ENCODE measurements around the gene MYBPH.

The MYBPH gene

DNA sequence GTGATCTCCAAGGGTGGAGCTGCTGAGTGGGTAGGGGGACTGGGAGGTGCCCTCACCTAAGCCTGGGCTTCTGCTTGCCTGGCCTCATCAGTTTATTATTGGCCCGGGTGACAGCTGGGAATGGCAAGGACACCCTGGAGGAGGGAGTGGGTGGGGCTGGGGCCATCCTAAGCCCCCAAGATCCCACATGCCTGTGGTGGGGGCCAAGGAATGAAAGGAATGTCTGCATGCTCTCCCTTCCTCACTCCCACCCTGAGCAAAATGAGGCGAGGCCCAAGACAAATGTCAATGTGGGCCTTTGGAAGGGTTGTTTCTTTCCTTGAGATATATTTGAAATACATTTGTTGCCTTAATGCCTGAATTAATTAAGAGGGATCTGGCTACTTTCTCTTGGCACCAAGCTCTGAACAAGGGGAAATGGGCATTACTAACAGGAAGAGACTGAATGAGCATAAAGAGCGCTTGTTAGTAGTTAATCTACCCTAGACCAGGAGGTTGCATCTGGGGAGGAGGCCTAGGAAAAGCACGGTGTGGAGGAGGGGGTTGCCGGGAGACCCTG lies 30.6 kb upstream of the MYBPH start:
- H3K27ac ChIP-seq = no peak overlapping the region
- H3K4me1 ChIP-seq = peaks cover 7 to 46% (median 21%) of the 10 kb centered on the region in 10 experiments; a peak in 19 of 20 replicates
- H3K9me3 ChIP-seq (replicated peaks in 1 of 11) = no peaks in the 10 kb centered on the region
- H3K4me2 ChIP-seq = peak overlapping the region in 3 of 11 experiments; percentile 21 to 33 (median 26); a peak in 4 of 22 replicates
- no peak overlapping the region for H3K4me3 ChIP-seq
- no peak overlapping the region for H3K9ac ChIP-seq
- H3K27me3 ChIP-seq = no peaks in the 10 kb centered on the region
- no peak for TF ChIP-seq Cebpa-rat (IDR thresholded peaks at IDR 0.05)
- H4K20me1 ChIP-seq = no peaks in the 10 kb centered on the region
- H3K36me3 ChIP-seq = no peaks in the 10 kb centered on the region

DNA sequence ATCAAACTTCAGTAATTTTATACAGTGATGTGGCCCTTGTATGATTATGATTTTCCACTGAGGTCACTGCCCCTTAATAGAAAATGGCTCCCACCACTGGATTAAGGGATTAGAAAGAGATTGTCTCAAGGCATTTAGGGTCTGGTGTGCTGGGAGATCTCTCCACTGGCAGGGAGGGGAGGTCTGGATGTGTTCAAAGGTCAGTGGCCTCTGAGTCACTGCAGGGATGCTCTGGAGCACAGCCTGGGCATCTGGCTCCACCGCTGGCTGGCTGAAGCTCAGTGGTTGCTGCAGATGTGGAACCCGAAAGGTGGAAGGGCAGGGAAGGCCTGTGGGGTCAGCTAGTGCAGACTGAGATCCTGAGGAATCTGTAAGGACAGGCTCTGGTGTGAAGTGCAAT lies 29.1 kb upstream of the MYBPH start:
- Histone ChIP-seq H3K27ac (no peak overlapping the region), H3K36me3 (no peaks in the 10 kb centered on the region), H3K9me3 (replicated peaks in 1 of 11) (no peaks in the 10 kb centered on the region), H3K4me2 (no peak overlapping the region), H3K9ac (no peak overlapping the region), H3K27me3 (no peaks in the 10 kb centered on the region), H3K4me1 (peaks cover 19 to 61% (median 36%) of the 10 kb centered on the region in 10 experiments), H3K4me3 (no peak overlapping the region), H4K20me1 (no peaks in the 10 kb centered on the region)
- TF ChIP-seq Cebpa-rat (IDR thresholded peaks at IDR 0.05) = no peak

DNA sequence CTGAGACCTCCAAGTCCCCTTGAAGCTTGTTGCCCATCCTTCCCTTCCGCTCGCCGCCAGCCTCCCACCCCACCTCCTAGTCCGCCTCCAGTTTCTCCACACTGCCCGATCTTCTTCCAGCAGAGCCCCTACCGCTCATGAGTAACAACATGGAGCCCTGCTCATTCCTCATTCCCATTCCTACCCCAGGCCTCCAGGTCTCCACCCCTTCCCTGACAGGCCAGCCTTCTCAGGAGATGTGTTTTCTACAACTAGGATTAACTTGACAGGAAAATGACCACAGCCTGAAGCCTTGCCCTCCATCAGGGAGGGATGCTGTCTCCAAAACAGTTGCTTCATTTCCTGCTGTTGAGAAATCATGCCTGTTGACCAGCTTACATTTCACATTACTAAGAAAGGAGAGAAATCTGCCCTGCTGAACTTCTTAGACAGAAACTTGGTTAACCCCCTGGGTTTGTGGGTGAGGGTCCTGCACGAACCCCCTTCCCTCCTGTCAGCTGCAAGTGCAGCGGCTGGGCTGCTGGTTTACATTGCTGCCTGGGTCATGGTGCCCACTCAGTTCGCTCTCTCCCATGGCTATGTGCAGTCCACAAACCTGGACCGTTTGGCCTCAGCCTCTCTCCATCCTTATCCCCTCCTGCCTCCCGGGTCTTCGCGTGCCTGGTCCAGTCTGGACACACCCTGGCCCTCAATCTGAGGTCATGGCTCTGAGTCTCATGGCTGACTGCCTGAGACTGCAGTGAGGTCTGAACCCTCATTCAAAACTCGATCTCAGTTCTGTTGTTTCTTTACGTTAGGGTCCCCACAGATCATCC lies 27.0 kb upstream of the MYBPH start:
- peak overlapping the region in 10 of 11 experiments; percentile 24 to 84 (median 65); a peak in 16 of 22 replicates for H3K4me2 ChIP-seq
- H4K20me1 ChIP-seq = no peaks in the 10 kb centered on the region
- TF ChIP-seq Cebpa-rat (IDR thresholded peaks at IDR 0.05) = peak in 7 of 11 experiments; percentile 19 to 83 (median 52); a peak in 7 of 22 replicates
- H3K27ac ChIP-seq = peak overlapping the region in 9 of 11 experiments; percentile 14 to 80 (median 44); a peak in 13 of 22 replicates
- peaks cover 22 to 70% (median 44%) of the 10 kb centered on the region in 10 experiments for H3K4me1 ChIP-seq
- no peaks in the 10 kb centered on the region for H3K27me3 ChIP-seq
- H3K36me3 ChIP-seq = no peaks in the 10 kb centered on the region
- no peaks in the 10 kb centered on the region for H3K9me3 ChIP-seq (replicated peaks in 1 of 11)
- peak overlapping the region in 3 of 11 experiments; percentile 50 to 53 (median 50); a peak in 6 of 22 replicates for H3K9ac ChIP-seq
- no peak overlapping the region; a peak in 1 of 20 replicates for H3K4me3 ChIP-seq

DNA sequence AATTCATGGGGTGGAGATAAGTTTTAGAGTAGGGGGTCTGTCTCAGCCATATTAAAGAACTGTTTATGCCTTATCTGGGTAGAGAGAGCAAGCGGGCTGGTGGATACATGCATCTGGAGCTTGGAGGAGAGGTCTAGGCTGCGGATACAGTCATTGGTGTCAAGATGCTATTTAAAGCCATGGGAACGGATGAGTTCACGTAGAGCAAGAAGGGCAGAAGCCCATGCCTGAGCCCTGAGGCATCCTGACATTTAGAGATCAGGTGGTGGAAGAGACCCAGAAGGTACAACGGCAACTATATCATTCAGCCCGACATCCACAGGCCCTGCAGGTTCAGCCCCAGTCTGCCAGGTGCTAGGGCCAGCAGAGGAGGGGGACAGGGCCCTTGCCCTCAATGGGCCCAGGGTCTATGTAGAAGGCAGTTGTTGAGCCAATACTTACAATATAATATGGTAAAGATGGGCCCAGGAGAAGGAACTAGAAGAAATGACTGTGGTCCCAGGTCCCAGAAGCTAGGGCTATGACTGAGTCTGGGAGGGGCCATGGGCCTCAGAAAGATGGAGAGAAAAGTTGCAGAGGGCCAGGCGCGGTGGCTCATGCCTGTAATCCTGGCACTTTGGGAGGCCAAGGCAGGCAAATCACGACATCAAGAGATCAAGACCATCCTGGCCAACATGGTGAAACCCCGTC lies 26.0 kb upstream of the MYBPH start:
- Histone ChIP-seq H3K4me2 (peak overlapping the region in 5 of 11 experiments; percentile 70 to 84 (median 78); a peak in 10 of 22 replicates), H3K9me3 (replicated peaks in 1 of 11) (no peaks in the 10 kb centered on the region), H4K20me1 (no peaks in the 10 kb centered on the region), H3K27me3 (no peaks in the 10 kb centered on the region), H3K27ac (peak overlapping the region in 6 of 11 experiments; percentile 19 to 80 (median 62); a peak in 10 of 22 replicates), H3K4me1 (peaks cover 19 to 73% (median 46%) of the 10 kb centered on the region in 10 experiments; a peak in 19 of 20 replicates), H3K4me3 (no peak overlapping the region), H3K9ac (peak overlapping the region in 1 of 11 experiments; percentile 50; a peak in 3 of 22 replicates), H3K36me3 (no peaks in the 10 kb centered on the region)
- TF ChIP-seq Cebpa-rat (IDR thresholded peaks at IDR 0.05) = no peak

DNA sequence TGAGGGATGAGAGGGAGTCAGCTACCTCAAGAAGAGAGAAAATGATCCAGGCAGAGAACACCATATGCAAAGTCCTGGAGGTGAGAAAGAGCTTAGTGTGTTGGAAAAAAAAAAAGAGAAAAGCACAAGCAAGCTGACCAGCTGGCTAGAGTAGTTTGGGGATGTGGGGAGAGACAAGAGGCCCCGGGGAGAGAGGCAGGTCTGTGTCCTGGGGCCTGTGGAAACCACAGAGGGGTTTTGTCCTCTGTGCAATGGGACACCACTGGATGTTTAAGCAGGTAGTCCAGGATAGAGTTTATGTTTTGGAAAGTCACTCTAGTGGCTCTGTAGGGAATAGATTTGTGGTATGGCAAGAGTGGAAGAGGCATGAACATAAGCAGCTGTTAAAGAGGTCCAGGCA lies 25.3 kb upstream of the MYBPH start:
- Histone ChIP-seq H3K4me3 (no peak overlapping the region), H3K27ac (peak overlapping the region in 4 of 11 experiments; percentile 5 to 80 (median 73); a peak in 5 of 22 replicates), H3K27me3 (no peaks in the 10 kb centered on the region), H3K9me3 (replicated peaks in 1 of 11) (no peaks in the 10 kb centered on the region), H3K4me2 (peak overlapping the region in 9 of 11 experiments; percentile 11 to 84 (median 70); a peak in 15 of 22 replicates), H3K4me1 (peaks cover 19 to 72% (median 45%) of the 10 kb centered on the region in 10 experiments; a peak in 19 of 20 replicates), H3K36me3 (no peaks in the 10 kb centered on the region), H4K20me1 (no peaks in the 10 kb centered on the region), H3K9ac (peak overlapping the region in 1 of 11 experiments; percentile 2; a peak in 1 of 22 replicates)
- TF ChIP-seq Cebpa-rat (IDR thresholded peaks at IDR 0.05) = no peak

DNA sequence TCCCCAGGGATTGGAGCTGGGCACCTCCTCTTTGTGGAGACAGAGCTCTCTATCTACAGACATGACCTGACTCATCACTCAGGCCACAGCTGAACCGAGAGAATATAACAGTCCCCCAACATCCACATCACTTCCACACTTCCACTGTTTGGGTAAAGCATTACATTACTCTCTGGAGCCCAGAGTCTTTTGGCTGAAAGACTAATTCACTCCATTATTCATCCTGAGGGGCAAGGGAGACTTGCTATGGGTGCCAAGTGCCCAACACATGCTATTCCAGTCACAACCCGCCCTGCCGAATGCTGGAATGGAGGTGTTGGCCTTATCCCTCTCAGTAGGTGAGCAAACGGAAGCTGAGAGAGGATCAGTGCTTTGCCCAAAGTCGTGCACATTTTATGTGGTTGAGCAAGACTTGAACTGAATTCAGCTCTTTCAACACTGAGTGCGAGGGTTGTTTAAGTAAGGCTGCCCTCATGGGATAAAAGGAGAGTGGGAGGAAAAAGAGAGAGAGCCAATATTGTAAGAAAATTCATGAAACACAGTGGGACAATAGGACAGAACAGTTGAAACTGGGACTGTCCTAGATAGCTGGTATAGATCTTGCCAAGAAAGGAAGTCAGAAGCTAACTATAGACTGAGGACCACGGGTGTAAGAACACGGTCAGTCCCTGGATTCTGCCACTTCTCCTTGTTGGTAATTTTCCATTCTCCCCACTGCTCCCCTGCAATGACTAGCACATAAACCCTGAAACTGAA lies 24.4 kb upstream of the MYBPH start:
- peak overlapping the region in 2 of 11 experiments; percentile 2 to 14; a peak in 2 of 22 replicates for H3K9ac ChIP-seq
- H3K4me2 ChIP-seq = peak overlapping the region; percentile 11 to 84 (median 49); a peak in 18 of 22 replicates
- H4K20me1 ChIP-seq = no peaks in the 10 kb centered on the region
- H3K4me1 ChIP-seq = peaks cover 19 to 71% (median 45%) of the 10 kb centered on the region in 10 experiments; a peak in 19 of 20 replicates
- H3K27me3 ChIP-seq = no peaks in the 10 kb centered on the region
- H3K36me3 ChIP-seq = no peaks in the 10 kb centered on the region
- H3K27ac ChIP-seq = peak overlapping the region in 4 of 11 experiments; percentile 5 to 80 (median 73); a peak in 6 of 22 replicates
- H3K9me3 ChIP-seq (replicated peaks in 1 of 11) = no peaks in the 10 kb centered on the region
- no peak overlapping the region for H3K4me3 ChIP-seq
- 0 out of 22 replicates have a peak, but pooled peaks of 1 of the 11 experiments have one; percentile 7 for TF ChIP-seq Cebpa-rat (IDR thresholded peaks at IDR 0.05)

DNA sequence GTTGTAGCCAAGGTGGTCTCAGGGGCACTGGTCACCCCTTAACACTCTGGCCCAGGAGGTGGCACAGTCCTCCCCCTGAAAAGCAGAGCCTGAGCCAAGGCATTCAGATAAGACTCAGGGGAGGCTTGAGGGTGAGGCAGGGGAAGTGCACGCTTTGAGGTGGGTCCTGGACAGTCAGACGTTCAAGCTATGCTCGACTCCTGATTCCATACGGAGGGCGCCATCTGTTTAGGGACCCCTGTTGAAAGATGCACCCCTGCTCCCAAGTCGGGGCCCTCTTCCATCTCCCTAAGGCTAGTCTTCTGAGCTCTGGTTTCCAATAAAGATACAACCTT lies 23.8 kb upstream of the MYBPH start:
- Histone ChIP-seq H3K9ac (no peak overlapping the region), H3K27ac (peak overlapping the region in 3 of 11 experiments; percentile 33 to 80 (median 72); a peak in 3 of 22 replicates), H3K9me3 (replicated peaks in 1 of 11) (no peaks in the 10 kb centered on the region)

DNA sequence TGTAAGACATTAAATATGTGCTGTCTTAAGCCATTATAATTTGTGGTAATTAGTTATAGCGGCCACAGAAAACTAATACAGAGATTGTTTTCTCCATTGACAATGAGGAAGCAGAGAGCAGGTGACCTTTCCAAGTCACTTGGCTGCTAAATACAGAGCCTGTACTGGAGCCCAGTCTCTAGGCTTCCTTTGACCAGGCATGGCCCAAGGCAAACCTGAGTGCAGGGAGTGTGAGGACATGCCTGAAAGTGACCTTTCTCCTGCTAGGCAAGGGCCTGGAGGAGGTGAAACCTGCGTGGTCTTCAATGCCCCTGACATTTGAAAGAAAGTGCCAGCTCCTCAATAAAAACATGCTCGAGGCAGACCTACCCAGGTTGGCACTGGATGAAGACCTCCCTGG lies 23.4 kb upstream of the MYBPH start:
- no peak for TF ChIP-seq Cebpa-rat (IDR thresholded peaks at IDR 0.05)
- Histone ChIP-seq H3K9ac (no peak overlapping the region), H3K27ac (peak overlapping the region in 3 of 11 experiments; percentile 33 to 80 (median 72); a peak in 2 of 22 replicates), H3K9me3 (replicated peaks in 1 of 11) (no peaks in the 10 kb centered on the region), H3K4me3 (no peak overlapping the region), H3K4me1 (peaks cover 19 to 71% (median 45%) of the 10 kb centered on the region in 10 experiments; a peak in 19 of 20 replicates), H3K36me3 (no peaks in the 10 kb centered on the region), H3K4me2 (peak overlapping the region in 6 of 11 experiments; percentile 11 to 84 (median 74); a peak in 9 of 22 replicates), H4K20me1 (no peaks in the 10 kb centered on the region), H3K27me3 (no peaks in the 10 kb centered on the region)

More for the DNA sequence above, 23.8 kb upstream of the MYBPH start:
- no peaks in the 10 kb centered on the region for H3K27me3 ChIP-seq
- TF ChIP-seq Cebpa-rat (IDR thresholded peaks at IDR 0.05) = no peak
- peaks cover 19 to 71% (median 45%) of the 10 kb centered on the region in 10 experiments; a peak in 19 of 20 replicates for H3K4me1 ChIP-seq
- H3K36me3 ChIP-seq = no peaks in the 10 kb centered on the region
- H3K4me3 ChIP-seq = no peak overlapping the region
- H3K4me2 ChIP-seq = peak overlapping the region in 9 of 11 experiments; percentile 11 to 84 (median 70); a peak in 12 of 22 replicates
- H4K20me1 ChIP-seq = no peaks in the 10 kb centered on the region
